GM21619 (cell line): Measurements from ENCODE around the gene APOL1.
"Not testable (repeated sequence)": the region's sequence is repeated elsewhere in the genome, so short reads cannot be mapped to it uniquely, and the experiment has no call there.

Experiments used
- ATAC-seq: cut with Tn5 transposase; IDR thresholded peaks from one replicate; pipeline ENCODE4 v1.9.1; 2021; ENCODE audit not compliant: unreplicated experiment

The APOL1 gene

GRCh38 chr22:36290391-36291075 lies 37.6 kb downstream of the APOL1 start:
- not testable (repeated sequence) for ATAC-seq

- ATAC-seq, result no peak
These were observed 39.2 kb downstream of the APOL1 start for GRCh38 chr22:36291831-36292740.

DNA sequence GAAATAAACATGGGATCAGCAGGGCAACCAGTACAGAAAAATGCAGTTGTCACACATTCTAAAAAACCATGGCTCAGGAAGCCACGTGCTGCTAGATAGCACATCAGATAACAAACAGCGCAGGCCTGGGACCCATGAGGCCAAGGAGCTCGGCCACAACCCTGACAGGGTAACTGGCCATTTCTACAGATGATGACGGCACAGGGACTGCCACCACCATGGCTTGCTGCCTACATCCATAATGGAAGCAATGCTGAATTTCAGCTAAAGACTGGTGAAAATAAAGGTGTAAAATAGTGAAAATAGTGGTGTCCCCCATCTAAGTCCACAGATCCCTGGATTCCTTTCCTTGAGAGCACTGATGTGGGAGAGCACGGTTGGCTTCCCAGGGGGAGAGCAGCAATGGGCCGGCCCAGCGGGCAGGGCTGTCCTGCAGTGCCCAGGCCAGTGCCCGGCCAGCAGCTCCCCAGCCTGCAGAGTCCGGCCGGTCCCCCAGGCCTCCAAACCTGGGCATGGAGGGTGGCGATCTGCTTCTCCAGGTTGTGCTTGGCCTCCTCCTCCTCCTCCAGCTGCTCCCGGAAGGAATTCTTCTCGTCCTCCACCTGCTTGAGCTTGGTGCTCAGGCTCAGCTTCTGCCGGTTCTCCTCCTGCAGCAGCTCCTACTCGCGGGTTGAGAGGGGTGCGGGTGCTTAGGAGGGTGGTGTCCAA lies 40.0 kb downstream of the APOL1 start:
- no peak for ATAC-seq

DNA sequence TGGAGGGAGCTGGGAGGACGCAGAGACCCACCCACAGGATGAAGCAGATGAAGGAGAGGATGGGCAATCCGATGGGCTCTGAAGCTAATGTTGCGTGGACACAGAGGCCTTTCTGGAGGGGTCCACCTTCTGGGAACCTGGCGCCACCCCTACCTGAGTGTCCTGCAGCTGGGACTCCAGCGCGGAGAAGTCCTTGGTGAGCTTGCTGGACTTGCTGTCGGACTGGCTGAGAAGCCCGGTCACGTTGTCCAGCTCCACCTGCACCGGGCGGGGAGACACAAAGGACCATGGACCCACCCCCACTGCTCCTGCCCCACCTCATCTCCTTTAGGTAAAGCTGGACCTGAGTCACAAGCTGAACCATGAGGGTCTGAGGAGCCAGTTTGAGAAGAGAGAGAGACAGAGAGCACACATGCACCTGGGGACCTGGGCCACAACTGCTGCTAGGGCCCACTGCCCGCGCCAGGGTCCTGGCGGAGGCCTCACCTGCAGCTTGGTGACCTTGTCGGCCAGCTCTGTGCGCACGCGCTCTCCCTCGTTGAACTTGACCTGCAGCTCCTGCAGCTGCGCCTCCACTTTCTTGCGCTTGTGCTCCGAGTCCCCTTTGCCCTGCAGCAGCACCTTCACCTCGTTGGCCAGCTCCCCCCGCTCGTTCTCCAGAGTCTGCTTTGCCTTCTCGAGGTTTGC lies 40.8 kb downstream of the APOL1 start:
- ATAC-seq, result no peak

GRCh38 chr22:36294293-36294620 lies 41.3 kb downstream of the APOL1 start:
- ATAC-seq, result no peak

DNA sequence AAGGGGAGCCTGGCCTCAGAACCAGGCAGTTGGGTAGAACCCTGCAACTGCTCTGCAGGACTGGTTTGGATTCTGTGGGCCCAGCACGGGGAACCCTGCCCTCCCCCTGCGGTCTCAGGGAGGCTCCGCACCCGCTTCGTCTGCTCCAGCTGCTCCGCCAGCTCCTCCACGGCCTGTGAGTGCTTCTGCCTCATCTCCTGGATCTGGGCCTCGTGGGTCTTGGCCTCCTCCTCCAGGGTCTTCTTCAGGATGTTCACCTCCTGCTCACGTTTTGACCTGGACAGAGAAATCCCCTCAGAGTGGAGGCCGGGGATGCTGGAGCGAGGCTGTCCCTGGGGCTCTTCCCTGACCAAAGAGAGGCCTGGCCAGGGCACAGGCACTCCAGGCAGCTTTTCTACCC lies 41.9 kb downstream of the APOL1 start:
- ATAC-seq, result no peak

- no peak for ATAC-seq
These were observed 42.3 kb downstream of the APOL1 start for GRCh38 chr22:36295247-36295646.

DNA sequence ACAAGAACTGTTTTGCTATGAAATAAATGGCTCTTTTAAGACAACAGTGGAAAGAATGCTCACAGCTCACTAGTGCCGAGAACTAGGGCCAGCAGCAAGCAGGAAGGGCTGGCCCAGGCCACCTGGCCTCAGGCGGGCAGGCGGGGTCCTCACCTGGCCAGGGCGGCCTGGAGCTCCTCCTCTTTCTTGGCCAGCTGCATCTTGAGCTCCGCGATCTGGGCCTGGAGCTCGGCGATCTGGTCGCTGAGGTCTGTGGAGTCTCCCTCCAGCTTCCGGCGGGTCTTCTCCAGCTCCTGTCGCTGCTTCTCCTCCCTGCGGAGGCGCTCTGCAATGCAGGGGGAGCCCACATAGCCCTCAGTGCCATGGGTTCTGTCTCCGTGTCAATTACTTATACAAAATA lies 43.8 kb downstream of the APOL1 start:
- no peak for ATAC-seq

- ATAC-seq, result no peak
These were observed 44.6 kb downstream of the APOL1 start for GRCh38 chr22:36297568-36297967.

DNA sequence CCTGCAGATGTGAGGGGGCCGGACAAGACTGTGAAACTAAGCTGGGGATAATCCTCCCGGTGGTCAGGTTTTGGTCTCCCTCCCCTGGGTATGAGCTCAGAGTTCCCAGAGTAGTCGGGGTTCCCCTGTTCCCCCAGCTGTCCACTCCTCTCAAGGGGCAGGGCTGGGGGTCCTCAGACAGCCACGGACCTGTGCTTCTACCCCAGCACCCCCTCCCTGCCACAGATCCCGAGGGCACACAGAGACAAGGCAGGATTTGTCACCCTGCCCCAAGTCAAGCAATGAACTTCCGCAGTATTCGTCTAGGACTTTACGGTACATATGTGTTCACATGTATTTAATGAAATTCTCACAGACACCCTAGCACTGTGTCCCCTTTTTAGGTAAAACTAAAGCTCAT lies 45.2 kb downstream of the APOL1 start:
- ATAC-seq, result no peak

DNA sequence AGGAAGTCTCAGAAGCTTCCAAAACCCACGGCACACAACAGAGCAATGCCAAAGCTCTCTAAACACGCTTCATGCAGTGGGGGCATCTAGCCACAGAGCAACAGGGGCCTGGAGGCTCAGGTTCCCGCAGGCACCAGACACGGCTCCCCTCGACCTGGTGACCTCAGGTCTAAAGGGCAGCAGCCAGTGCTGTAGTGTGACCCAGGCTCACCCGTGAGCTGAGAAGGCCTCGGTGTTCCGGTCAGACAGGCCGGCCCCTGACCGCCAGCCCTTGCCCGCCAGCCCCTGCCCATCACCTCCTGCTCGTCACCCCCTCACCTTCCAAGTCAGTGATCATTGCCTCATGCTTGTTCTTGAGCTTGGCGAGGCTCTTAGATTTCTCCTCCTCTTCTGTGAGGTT lies 45.7 kb downstream of the APOL1 start:
- no peak for ATAC-seq

DNA sequence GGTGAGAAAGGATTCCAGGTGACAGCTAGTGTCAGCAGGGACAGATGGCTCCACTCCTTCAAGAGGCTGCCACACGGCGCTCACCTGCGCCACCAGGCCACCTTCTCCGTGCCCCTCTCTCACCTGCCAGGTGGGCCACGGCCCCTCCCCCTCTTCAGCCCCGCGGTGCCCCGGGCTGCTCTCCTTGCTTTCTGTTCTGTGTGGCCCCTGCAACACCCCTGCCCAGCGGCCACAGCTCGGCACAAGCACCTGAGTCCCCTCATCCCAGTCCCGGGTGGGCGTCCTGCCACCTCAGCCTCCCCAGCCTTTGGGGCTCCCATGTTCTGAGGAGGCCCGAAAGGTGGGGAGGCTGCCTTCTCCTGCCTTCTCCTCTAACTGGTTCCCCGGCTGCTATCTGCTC lies 46.4 kb downstream of the APOL1 start:
- ATAC-seq, result no peak

DNA sequence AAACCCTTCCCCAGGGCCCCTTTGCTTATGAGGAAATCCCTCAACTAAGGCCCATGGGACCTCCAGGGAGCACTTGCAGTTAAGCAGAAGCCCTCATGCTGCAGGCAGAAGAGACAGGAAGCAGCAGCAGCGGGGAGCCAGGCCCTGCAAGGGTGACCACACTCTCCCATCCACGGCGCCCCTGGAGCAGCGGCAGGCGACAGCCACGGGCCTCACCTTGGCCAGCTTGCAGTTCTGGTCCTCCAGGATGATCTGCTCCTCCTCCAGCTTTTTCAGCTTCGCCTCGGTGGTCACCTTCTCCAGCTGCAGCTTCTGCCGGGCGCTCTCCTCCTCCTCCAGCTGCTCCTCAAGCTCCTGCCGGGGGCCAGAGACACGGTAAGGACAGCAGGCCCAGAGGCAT lies 47.0 kb downstream of the APOL1 start:
- ATAC-seq, result no peak

- ATAC-seq, result no peak
These were observed 47.7 kb downstream of the APOL1 start for GRCh38 chr22:36300396-36301212.

GRCh38 chr22:36301384-36301828 lies 48.5 kb downstream of the APOL1 start:
- ATAC-seq, result no peak

- ATAC-seq, result no peak
These were observed 48.9 kb downstream of the APOL1 start for GRCh38 chr22:36301851-36302250.

GRCh38 chr22:36302439-36303114 lies 49.6 kb downstream of the APOL1 start:
- no peak for ATAC-seq

GRCh38 chr22:36303115-36303467 lies 50.2 kb downstream of the APOL1 start:
- no peak for ATAC-seq

GRCh38 chr22:36303874-36304273 lies 50.9 kb downstream of the APOL1 start:
- no peak for ATAC-seq

DNA sequence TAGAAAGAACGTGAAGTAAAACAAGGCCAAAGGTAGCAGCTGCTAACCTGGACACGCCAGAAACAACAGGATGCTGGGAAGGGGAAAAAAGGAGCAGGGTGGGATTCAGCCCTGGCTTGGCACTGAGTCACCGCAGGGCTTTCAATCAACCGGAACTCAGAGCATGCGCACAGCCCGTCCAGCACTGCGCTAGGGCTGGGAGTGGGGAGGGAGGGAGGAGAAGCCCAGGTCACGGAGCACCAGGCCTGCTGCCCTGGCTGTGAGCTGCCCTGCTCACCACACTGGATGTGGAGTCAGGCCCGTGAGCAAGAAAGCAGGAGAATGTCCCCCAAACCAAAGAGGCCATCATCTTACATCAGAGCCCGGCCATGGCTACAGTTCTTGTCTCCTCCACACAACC lies 51.5 kb downstream of the APOL1 start:
- ATAC-seq, result no peak
